GM06990 (cell line): ENCODE measurements around the gene MRPS15.

Source experiments
- DNase-seq: peaks from one replicate; pipeline ENCODE4 v3.0.0-alpha.2; 2011; ENCODE audit not compliant: insufficient read length; ENCODE audit errors: extremely low read depth
- H3K27me3 ChIP-seq: replicated peaks from 2 replicates; pipeline ENCODE4 v1.6.0; 2011; ENCODE audit warnings: low read length; ENCODE audit not compliant: control insufficient read depth, insufficient read depth
- H3K36me3 ChIP-seq: 2 replicates; pipeline ENCODE4 v1.5.1; 2011; ENCODE audit warnings: low read length; ENCODE audit not compliant: control insufficient read depth, insufficient read depth
- H3K4me3 ChIP-seq: replicated peaks from 2 replicates; pipeline ENCODE4 v1.5.1; 2011; ENCODE audit warnings: low read depth, mild to moderate bottlenecking, control low read depth, low read length
- CTCF ChIP-seq: IDR thresholded peaks from 2 replicates; pipeline ENCODE4 v1.5.1; 2011; ENCODE audit warnings: low read length, control low read depth, mild to moderate bottlenecking, inconsistent platforms; ENCODE audit not compliant: insufficient read depth, poor library complexity, severe bottlenecking

Gene MRPS15

DNA sequence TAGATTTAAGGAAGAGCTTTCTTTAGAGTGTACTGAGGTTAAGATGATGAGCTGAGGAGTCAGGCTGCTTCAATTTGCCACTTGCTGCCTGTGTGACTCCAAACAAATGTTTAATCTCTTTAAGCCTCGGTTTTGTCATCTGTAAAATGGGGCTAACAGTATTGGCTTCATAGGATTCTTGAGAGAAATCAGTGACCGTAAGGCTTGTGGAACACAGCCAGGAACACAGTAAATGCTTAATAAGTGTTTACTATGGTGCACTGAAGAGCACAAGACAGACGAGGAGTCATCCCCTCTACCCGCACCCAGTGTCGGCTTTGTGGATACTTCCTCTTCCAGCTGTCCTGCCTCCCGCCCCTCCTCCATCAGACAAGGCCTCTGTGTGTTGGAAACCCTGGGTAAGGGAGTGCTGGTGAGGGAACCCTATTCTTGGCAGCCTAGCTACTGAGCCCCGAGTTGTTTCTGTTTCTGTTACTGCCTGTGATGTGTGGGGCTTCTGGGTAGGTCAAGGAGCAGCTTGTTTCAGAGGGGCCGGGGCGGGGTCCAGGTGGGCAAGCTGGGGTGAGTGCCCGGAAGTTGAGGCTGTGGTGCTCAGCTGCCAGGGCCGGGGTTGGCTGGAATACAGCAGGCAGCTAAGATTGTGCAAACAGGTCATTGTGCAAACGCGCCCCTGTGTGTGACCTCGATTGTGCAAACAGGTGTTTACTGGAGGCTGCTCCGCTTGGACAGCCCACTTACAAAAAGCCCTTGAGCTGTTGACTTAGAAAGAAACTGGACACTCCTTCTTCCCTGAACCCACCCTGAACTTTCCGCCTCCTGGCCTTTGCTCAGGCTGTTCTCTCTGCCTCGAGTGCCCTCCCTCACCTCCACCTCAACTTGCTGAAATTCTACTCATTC is 22.5 kb upstream of the MRPS15 start:
- H3K27me3 ChIP-seq = no peaks in the 10 kb centered on the region
- H3K36me3 ChIP-seq = no peaks in the 10 kb centered on the region
- TF ChIP-seq CTCF = no peak
- DNase-seq = peak; percentile 42
- no peak overlapping the region for H3K4me3 ChIP-seq

- Histone ChIP-seq H3K36me3 (no peaks in the 10 kb centered on the region), H3K4me3 (no peak overlapping the region), H3K27me3 (no peaks in the 10 kb centered on the region)
- no peak for DNase-seq
- no peak for TF ChIP-seq CTCF
Observed at GRCh38 chr1:36486093-36486438, 21.9 kb upstream of the MRPS15 start.

DNA sequence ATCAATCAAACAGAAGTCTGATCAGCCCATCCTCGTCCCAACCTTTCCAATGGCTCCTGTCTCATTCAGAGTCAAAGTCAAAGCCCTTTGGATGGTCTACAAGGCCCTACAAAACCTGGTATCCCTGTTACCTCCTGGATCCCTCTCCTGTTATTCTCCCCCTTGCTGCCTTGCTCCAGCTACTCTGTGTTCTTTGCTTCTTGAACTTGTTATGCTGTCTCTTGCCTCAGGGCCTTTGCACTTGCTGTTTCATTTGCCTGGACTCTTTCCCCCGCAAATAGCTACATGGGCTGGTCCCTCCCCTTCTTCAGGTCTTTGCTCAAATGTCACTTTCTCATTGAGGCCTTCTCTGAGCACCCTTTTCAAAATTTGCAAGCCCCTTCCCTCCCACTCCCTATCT is 19.9 kb upstream of the MRPS15 start:
- H3K4me3 ChIP-seq = no peak overlapping the region
- no peak for TF ChIP-seq CTCF
- H3K36me3 ChIP-seq = no peaks in the 10 kb centered on the region
- no peaks in the 10 kb centered on the region for H3K27me3 ChIP-seq
- no peak for DNase-seq

DNA sequence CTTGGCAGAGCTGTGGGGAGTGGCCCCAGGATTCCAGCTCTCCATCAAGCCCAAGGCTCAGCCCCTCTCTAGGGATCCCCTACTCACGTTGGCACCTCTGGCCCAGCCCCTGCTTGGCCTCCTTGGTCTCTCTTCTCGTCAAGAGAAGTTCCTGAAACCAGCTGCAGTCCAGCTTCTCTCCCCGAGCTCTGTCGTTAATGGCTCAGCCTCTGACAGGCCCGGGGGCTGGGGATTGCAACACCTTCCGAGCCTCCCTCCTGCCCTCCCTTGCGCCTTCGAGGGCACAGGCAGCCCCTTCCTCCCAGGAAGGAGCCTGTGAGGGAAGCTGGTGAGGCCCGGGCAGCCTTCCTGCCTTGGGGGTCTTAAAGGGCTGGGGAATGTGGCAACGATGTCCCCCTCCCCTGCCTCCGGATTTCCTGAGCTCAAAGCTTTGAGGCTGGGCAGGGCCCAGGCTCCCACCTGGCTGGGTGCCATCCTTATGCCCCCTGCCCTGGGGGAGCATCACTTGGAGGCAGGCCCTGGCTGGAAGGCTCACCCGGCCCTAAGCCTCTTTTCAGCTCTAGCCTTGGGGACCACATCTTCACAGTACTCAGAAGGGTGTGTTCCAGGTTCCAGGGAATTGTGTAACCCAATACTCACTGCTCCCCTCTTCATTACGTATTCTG is 18.7 kb upstream of the MRPS15 start, which contains the start of gene CSF3R:
TSS of gene CSF3R (minus strand) at position 190 of the 665 bp plus-strand sequence. CDS start 3,417 bp downstream, outside the sequence.
- Histone ChIP-seq H3K4me3 (no peak within 1 kb of the TSS), H3K36me3 (no peaks in the 10 kb centered on the region), H3K27me3 (no peaks in the 10 kb centered on the region)
- no peak for TF ChIP-seq CTCF
- DNase-seq = no peak

GRCh38 chr1:36481771-36482723 is 17.9 kb upstream of the MRPS15 start:
- no peak for TF ChIP-seq CTCF
- DNase-seq = no peak
- Histone ChIP-seq H3K36me3 (no peaks in the 10 kb centered on the region), H3K4me3 (no peak overlapping the region), H3K27me3 (no peaks in the 10 kb centered on the region)
